OCI-LY1 (cell line): Measurements from ENCODE around the gene SFMBT2.

ENCODE experiments used
- EZH2 ChIP-seq: fragments of 200-600 bp; sonication (generic), shearing (Covaris generic); IDR thresholded peaks from 2 replicates; pipeline ENCODE4 v1.8.0; 2017; ENCODE audit warnings: borderline replicate concordance, mixed run types, mild to moderate bottlenecking, antibody characterized with exemption, low read length, moderate library complexity, mixed read lengths
- TF ChIP-seq, protein P1 (sequence below): fragments of 200-600 bp; sonication (generic), shearing (Covaris generic); IDR thresholded peaks from 2 replicates; pipeline ENCODE4 v1.5.1; 2017; ENCODE audit warnings: mild to moderate bottlenecking, antibody characterized with exemption, low read length, moderate library complexity, mixed read lengths

DNA sequence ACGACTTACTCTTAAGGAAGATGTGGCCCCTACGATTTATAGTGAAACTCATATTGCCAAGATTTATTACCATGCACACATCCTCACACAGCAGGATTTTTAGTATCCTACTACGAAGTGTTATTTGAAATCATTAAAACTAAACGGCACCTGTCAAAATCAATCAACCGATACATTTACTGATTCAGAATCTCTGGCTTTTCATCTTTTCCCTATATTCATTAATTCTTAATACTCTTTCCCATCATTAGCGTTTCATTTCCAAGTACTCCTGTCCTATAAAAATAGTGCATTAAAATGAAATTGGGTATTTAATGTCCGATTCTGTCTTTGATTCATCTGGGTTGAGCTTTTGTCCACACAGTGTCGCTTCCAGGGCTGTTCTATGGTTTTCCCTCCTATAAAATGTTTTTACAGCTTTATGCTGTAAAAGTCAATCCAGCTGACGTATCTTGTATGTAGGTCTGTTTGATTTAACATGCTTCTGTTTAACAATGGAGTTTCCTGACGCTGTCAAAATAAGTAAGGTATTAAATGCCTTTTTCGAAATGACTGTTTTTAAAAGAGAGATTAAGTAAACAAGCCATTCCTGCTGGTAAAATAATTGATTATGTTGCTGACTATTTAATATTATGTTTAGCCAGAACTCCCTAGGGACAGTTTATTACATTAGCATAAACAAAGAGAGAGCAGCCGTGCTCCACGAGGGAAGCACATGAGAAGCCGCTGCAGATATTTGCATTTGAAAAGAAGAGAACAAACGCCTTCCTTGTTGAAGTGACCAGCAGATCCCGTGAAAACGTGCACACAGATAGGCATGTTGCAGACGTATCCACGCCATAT, 22.3 kb upstream of the SFMBT2 start:
- TF ChIP-seq, protein P1, sequence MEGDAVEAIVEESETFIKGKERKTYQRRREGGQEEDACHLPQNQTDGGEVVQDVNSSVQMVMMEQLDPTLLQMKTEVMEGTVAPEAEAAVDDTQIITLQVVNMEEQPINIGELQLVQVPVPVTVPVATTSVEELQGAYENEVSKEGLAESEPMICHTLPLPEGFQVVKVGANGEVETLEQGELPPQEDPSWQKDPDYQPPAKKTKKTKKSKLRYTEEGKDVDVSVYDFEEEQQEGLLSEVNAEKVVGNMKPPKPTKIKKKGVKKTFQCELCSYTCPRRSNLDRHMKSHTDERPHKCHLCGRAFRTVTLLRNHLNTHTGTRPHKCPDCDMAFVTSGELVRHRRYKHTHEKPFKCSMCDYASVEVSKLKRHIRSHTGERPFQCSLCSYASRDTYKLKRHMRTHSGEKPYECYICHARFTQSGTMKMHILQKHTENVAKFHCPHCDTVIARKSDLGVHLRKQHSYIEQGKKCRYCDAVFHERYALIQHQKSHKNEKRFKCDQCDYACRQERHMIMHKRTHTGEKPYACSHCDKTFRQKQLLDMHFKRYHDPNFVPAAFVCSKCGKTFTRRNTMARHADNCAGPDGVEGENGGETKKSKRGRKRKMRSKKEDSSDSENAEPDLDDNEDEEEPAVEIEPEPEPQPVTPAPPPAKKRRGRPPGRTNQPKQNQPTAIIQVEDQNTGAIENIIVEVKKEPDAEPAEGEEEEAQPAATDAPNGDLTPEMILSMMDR: no peak
- TF ChIP-seq EZH2: no peak
